Neural progenitor cell (in vitro differentiated cells): Measurements from ENCODE around the gene TMEM45A. TPM values are rescaled to one million over a fixed set of nuclear protein-coding genes. Genes with fewer than 3 reads are reported as not detected.
"Not testable (repeated sequence)": the region's sequence is repeated elsewhere in the genome, so short reads cannot be mapped to it uniquely, and the experiment has no call there.

ENCODE experiments used
- DNase-seq: peaks from one replicate; pipeline ENCODE4 v3.0.0-alpha.2; 2016; ENCODE audit warnings: low spot score
- H2AFZ ChIP-seq: fragments of 200-600 bp; sonication (generic); replicated peaks from 2 replicates; pipeline ENCODE4 v1.6.1; 2016; ENCODE audit warnings: antibody characterized with exemption
- H3F3A ChIP-seq: fragments of 200-600 bp; sonication (generic); 2 replicates; pipeline ENCODE4 v1.6.1; 2016; ENCODE audit warnings: antibody characterized with exemption, low read depth
- H3K27ac ChIP-seq: fragments of 200-600 bp; sonication (generic); 2 replicates; pipeline ENCODE4 v1.5.1; 2016; ENCODE audit warnings: mild to moderate bottlenecking
- H3K27me3 ChIP-seq: fragments of 200-600 bp; sonication (generic); 2 replicates; pipeline ENCODE4 v1.6.1; 2016; ENCODE audit warnings: mild to moderate bottlenecking, moderate library complexity
- H3K36me3 ChIP-seq: fragments of 200-600 bp; sonication (generic); 2 replicates; pipeline ENCODE4 v1.5.1; 2016
- H3K4me1 ChIP-seq: fragments of 200-600 bp; sonication (generic); 2 replicates; pipeline ENCODE4 v1.6.1; 2016; ENCODE audit warnings: mixed run types
- H3K4me2 ChIP-seq: fragments of 200-600 bp; sonication (generic); 2 replicates; pipeline ENCODE4 v1.6.1; 2016
- H3K4me3 ChIP-seq: fragments of 200-600 bp; sonication (generic); 2 replicates; pipeline ENCODE4 v1.5.1; 2016
- H3K79me2 ChIP-seq: fragments of 200-600 bp; sonication (generic); 2 replicates; pipeline ENCODE4 v1.6.1; 2016; ENCODE audit warnings: low read depth
- H3K9ac ChIP-seq: fragments of 200-600 bp; sonication (generic); 2 replicates; pipeline ENCODE4 v1.6.1; 2016
- H3K9me3 ChIP-seq: fragments of 200-600 bp; sonication (generic); 2 replicates; pipeline ENCODE4 v1.5.1; 2016; ENCODE audit warnings: low read depth
- H4K20me1 ChIP-seq: fragments of 200-600 bp; sonication (generic); 2 replicates; pipeline ENCODE4 v1.6.1; 2016; ENCODE audit warnings: low read depth
- H3K27ac Mint-ChIP-seq: 3 replicates; pipeline ENCODE4 v1.8.0; 2021; ENCODE audit warnings: mixed read lengths
- H3K27me3 Mint-ChIP-seq: 2 replicates; pipeline ENCODE4 v1.8.0; 2022; ENCODE audit warnings: low read depth, mild to moderate bottlenecking, inconsistent platforms, moderate library complexity, mixed read lengths; ENCODE audit not compliant: insufficient read depth
- H3K36me3 Mint-ChIP-seq: 3 replicates; pipeline ENCODE4 v1.8.0; 2021; ENCODE audit warnings: mixed read lengths
- H3K4me1 Mint-ChIP-seq: 3 replicates; pipeline ENCODE4 v1.8.0; 2021; ENCODE audit warnings: mixed read lengths
- H3K4me3 Mint-ChIP-seq: 3 replicates; pipeline ENCODE4 v1.8.0; 2021; ENCODE audit warnings: mild to moderate bottlenecking, moderate library complexity, mixed read lengths
- H3K9me3 Mint-ChIP-seq: 3 replicates; pipeline ENCODE4 v1.8.0; 2020; ENCODE audit warnings: mixed read lengths
- CTCF ChIP-seq: fragments of 200-600 bp; sonication (generic); IDR thresholded peaks from 2 replicates; pipeline ENCODE4 v1.5.1; 2017; ENCODE audit warnings: antibody characterized with exemption, mild to moderate bottlenecking
- EZH2 ChIP-seq: fragments of 200-600 bp; sonication (generic); IDR thresholded peaks from 2 replicates; pipeline ENCODE4 v1.6.1; 2017; ENCODE audit warnings: antibody characterized with exemption, mild to moderate bottlenecking, moderate library complexity
- EZH2phosphoT487 ChIP-seq: fragments of 200-600 bp; sonication (generic); IDR thresholded peaks from 2 replicates; pipeline ENCODE4 v1.6.1; 2017; ENCODE audit warnings: antibody characterized with exemption
- total RNA-seq: library from RNA; depleted of rRNA; stranded (reverse); fragments of >200 nt; gene quantifications from 2 replicates; pipeline ENCODE4 v1.2.3, GENCODE V29; 2015; ENCODE audit warnings: low replicate concordance

Gene TMEM45A
- total RNA-seq, 1 donor from 2014 or later, result 82.7 TPM

- H3K27ac ChIP-seq, result no peak overlapping the region
- H3K4me1 ChIP-seq, result no peaks in the 10 kb centered on the region
- H3K4me3 Mint-ChIP-seq, result no peak overlapping the region
- H3K27me3 Mint-ChIP-seq, result no peaks in the 10 kb centered on the region
- H4K20me1 ChIP-seq, result no peaks in the 10 kb centered on the region
- H3K27me3 ChIP-seq, result no peaks in the 10 kb centered on the region
- no peaks in the 10 kb centered on the region for H3K9me3 ChIP-seq
- H3K79me2 ChIP-seq, result no peaks in the 10 kb centered on the region
- H3K9ac ChIP-seq, result no peak overlapping the region
- H3K4me3 ChIP-seq, result no peak overlapping the region
- H3K4me2 ChIP-seq, result no peak overlapping the region
- no peaks in the 10 kb centered on the region for H3K36me3 Mint-ChIP-seq
- TF ChIP-seq EZH2 (no peak), CTCF (no peak), EZH2phosphoT487 (no peak)
- no peaks in the 10 kb centered on the region for H3K36me3 ChIP-seq
- no peaks in the 10 kb centered on the region for H3F3A ChIP-seq
- H2AFZ ChIP-seq, result no peak overlapping the region
- no peaks in the 10 kb centered on the region for H3K4me1 Mint-ChIP-seq
- H3K27ac Mint-ChIP-seq, result no peak overlapping the region
- peaks cover 5% of the 10 kb centered on the region for H3K9me3 Mint-ChIP-seq
- DNase-seq, result no peak
These were observed 45.9 kb downstream of the TMEM45A start for GRCh38 chr3:100538339-100538706.

GRCh38 chr3:100540791-100541334, 48.4 kb downstream of the TMEM45A start:
- no peak overlapping the region for H3K4me3 Mint-ChIP-seq
- TF ChIP-seq EZH2phosphoT487 (no peak), CTCF (no peak), EZH2 (no peak)
- Histone ChIP-seq H3K9me3 (no peaks in the 10 kb centered on the region), H3K36me3 (no peaks in the 10 kb centered on the region), H3K4me3 (no peak overlapping the region), H3K4me1 (no peaks in the 10 kb centered on the region), H2AFZ (no peak overlapping the region), H3K4me2 (no peak overlapping the region), H3K9ac (no peak overlapping the region), H3K27me3 (no peaks in the 10 kb centered on the region), H3K79me2 (no peaks in the 10 kb centered on the region), H3F3A (no peaks in the 10 kb centered on the region), H3K27ac (no peak overlapping the region), H4K20me1 (no peaks in the 10 kb centered on the region)
- peaks cover 5% of the 10 kb centered on the region for H3K9me3 Mint-ChIP-seq
- H3K4me1 Mint-ChIP-seq, result no peaks in the 10 kb centered on the region
- H3K36me3 Mint-ChIP-seq, result no peaks in the 10 kb centered on the region
- no peak for DNase-seq
- no peaks in the 10 kb centered on the region for H3K27me3 Mint-ChIP-seq
- no peak overlapping the region for H3K27ac Mint-ChIP-seq

GRCh38 chr3:100541428-100541827, 49.0 kb downstream of the TMEM45A start:
- H3K27me3 Mint-ChIP-seq, DNase-seq, H3K27ac ChIP-seq, H3F3A ChIP-seq, H3K9me3 Mint-ChIP-seq, H3K9ac ChIP-seq, H3K4me2 ChIP-seq, H3K9me3 ChIP-seq, H3K4me1 ChIP-seq, H4K20me1 ChIP-seq, H3K36me3 ChIP-seq, H2AFZ ChIP-seq, H3K27ac Mint-ChIP-seq, H3K4me3 Mint-ChIP-seq, H3K4me1 Mint-ChIP-seq, H3K4me3 ChIP-seq, H3K36me3 Mint-ChIP-seq, H3K27me3 ChIP-seq, H3K79me2 ChIP-seq: not testable (repeated sequence)

GRCh38 chr3:100545371-100545770, 53.0 kb downstream of the TMEM45A start:
- H3K9ac ChIP-seq, result no peak overlapping the region
- no peak overlapping the region for H3K27ac Mint-ChIP-seq
- no peaks in the 10 kb centered on the region for H3K27me3 ChIP-seq
- H2AFZ ChIP-seq, result no peak overlapping the region
- no peak overlapping the region for H3K4me2 ChIP-seq
- no peaks in the 10 kb centered on the region for H3K4me1 ChIP-seq
- H3K27me3 Mint-ChIP-seq, result no peaks in the 10 kb centered on the region
- no peaks in the 10 kb centered on the region for H3K36me3 ChIP-seq
- H3K9me3 ChIP-seq, result no peaks in the 10 kb centered on the region
- TF ChIP-seq EZH2phosphoT487 (no peak), EZH2 (no peak), CTCF (no peak)
- no peaks in the 10 kb centered on the region for H4K20me1 ChIP-seq
- no peak overlapping the region for H3K4me3 Mint-ChIP-seq
- no peak overlapping the region for H3K27ac ChIP-seq
- H3K4me3 ChIP-seq, result no peak overlapping the region
- no peaks in the 10 kb centered on the region for H3K4me1 Mint-ChIP-seq
- H3K36me3 Mint-ChIP-seq, result no peaks in the 10 kb centered on the region
- no peak for DNase-seq
- H3K79me2 ChIP-seq, result no peaks in the 10 kb centered on the region
- peaks cover 5% of the 10 kb centered on the region for H3K9me3 Mint-ChIP-seq
- no peaks in the 10 kb centered on the region for H3F3A ChIP-seq
